Gastroesophageal sphincter (tissue), 3 donors: Measurements from ENCODE around the gene HOXA10.

Source experiments
- CTCF ChIP-seq, 4 experiments: fragments of 200-600 bp in 2 of 4; fragments of 450-650 bp in 2 of 4; sonication (generic) in 1 of 4; IDR thresholded peaks; one replicate each; pipeline ENCODE4 v1.5.1; 2017 to 2019; ENCODE audit warnings: antibody characterized with exemption in 4 of 4, mild to moderate bottlenecking in 2 of 4, moderate library complexity in 2 of 4
- POLR2A ChIP-seq, 2 donors: fragments of 450-650 bp; IDR thresholded peaks; one replicate each; pipeline ENCODE4 v1.6.1; 2017; ENCODE audit warnings: antibody characterized with exemption in 2 of 2, mild to moderate bottlenecking in 2 of 2, moderate library complexity in 1 of 2

- no peak for TF ChIP-seq CTCF (IDR thresholded peaks at IDR 0.05)
- TF ChIP-seq POLR2A (IDR thresholded peaks at IDR 0.05) = no peak
These were observed 8.1 kb downstream of the HOXA10 start for GRCh38 chr7:27165996-27166530.
